Right lobe of liver (tissue), 4 donors: ENCODE measurements around the gene MSRB1.

Experiments used
- POLR2A ChIP-seq: fragments of 450-650 bp; IDR thresholded peaks from one replicate; pipeline ENCODE4 v1.6.1; 2017; ENCODE audit warnings: antibody characterized with exemption, mild to moderate bottlenecking
- TF ChIP-seq, protein P1 (sequence below), 4 donors: fragments of 200-600 bp in 3 of 4; fragments of 450-650 bp in 1 of 4; IDR thresholded peaks; one replicate each; pipeline versions ENCODE4 v1.5.1 to v1.8.0; 2016 to 2022; ENCODE audit warnings: antibody characterized with exemption in 4 of 4, mild to moderate bottlenecking in 2 of 4
- donor health status: DM: no; HTN: no; CAD: no.
- donor health status: DM: no; HTN: no; CAD: no.
- donor health status: DM: no; HTN: yes; CAD: no.

GRCh38 chr16:1990101-1990350, 47.0 kb upstream of the MSRB1 start:
- TF ChIP-seq POLR2A: no peak
- TF ChIP-seq, protein P1, sequence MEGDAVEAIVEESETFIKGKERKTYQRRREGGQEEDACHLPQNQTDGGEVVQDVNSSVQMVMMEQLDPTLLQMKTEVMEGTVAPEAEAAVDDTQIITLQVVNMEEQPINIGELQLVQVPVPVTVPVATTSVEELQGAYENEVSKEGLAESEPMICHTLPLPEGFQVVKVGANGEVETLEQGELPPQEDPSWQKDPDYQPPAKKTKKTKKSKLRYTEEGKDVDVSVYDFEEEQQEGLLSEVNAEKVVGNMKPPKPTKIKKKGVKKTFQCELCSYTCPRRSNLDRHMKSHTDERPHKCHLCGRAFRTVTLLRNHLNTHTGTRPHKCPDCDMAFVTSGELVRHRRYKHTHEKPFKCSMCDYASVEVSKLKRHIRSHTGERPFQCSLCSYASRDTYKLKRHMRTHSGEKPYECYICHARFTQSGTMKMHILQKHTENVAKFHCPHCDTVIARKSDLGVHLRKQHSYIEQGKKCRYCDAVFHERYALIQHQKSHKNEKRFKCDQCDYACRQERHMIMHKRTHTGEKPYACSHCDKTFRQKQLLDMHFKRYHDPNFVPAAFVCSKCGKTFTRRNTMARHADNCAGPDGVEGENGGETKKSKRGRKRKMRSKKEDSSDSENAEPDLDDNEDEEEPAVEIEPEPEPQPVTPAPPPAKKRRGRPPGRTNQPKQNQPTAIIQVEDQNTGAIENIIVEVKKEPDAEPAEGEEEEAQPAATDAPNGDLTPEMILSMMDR (IDR thresholded peaks at IDR 0.05): no peak
